GM19023 (cell line): ENCODE data around the gene ABCC3.

Experiments
- ATAC-seq: cut with Tn5 transposase; IDR thresholded peaks from one replicate; pipeline ENCODE4 v1.9.1; 2021; ENCODE audit warnings: mild to moderate bottlenecking, moderate library complexity; ENCODE audit not compliant: unreplicated experiment

Gene ABCC3, protein sequence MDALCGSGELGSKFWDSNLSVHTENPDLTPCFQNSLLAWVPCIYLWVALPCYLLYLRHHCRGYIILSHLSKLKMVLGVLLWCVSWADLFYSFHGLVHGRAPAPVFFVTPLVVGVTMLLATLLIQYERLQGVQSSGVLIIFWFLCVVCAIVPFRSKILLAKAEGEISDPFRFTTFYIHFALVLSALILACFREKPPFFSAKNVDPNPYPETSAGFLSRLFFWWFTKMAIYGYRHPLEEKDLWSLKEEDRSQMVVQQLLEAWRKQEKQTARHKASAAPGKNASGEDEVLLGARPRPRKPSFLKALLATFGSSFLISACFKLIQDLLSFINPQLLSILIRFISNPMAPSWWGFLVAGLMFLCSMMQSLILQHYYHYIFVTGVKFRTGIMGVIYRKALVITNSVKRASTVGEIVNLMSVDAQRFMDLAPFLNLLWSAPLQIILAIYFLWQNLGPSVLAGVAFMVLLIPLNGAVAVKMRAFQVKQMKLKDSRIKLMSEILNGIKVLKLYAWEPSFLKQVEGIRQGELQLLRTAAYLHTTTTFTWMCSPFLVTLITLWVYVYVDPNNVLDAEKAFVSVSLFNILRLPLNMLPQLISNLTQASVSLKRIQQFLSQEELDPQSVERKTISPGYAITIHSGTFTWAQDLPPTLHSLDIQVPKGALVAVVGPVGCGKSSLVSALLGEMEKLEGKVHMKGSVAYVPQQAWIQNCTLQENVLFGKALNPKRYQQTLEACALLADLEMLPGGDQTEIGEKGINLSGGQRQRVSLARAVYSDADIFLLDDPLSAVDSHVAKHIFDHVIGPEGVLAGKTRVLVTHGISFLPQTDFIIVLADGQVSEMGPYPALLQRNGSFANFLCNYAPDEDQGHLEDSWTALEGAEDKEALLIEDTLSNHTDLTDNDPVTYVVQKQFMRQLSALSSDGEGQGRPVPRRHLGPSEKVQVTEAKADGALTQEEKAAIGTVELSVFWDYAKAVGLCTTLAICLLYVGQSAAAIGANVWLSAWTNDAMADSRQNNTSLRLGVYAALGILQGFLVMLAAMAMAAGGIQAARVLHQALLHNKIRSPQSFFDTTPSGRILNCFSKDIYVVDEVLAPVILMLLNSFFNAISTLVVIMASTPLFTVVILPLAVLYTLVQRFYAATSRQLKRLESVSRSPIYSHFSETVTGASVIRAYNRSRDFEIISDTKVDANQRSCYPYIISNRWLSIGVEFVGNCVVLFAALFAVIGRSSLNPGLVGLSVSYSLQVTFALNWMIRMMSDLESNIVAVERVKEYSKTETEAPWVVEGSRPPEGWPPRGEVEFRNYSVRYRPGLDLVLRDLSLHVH (N-terminal part only)

DNA sequence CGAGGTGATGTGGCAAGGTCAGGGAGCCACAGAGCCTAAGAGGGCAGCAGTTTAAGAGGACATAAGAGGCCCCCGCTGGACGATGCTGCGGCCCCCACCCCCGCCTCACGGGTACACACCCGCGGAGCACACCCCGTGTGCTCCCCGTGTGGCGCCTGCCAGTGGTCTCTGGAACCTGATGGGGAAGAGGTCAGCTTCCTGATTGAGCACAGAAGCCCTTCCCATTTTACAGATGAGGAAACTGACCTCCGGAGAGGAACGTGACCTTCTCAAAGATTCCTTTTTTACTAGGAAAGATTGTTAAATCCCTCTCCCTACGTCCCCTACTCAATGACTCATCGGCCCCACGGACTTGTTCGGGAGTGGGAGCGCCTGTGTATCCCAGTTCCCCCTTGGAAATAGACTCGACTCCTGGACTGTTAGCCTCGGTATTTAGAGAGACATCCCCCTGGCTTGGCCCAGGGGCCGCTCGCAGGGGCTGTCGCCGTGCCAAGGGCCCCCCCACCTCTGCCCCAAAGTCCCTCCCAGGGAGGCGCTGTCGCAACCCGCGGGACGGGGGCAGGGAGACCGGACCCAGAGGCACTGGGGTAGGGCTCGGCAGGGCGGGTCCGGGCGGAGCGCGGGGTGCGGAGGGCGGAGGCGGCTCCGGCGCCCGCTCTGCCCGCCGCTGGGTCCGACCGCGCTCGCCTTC lies at the start of gene ABCC3:
ABCC3 (plus strand) TSS at position 658 of the 691 bp plus-strand sequence. CDS start 56 bp downstream, outside the sequence.
- no peak for ATAC-seq

DNA sequence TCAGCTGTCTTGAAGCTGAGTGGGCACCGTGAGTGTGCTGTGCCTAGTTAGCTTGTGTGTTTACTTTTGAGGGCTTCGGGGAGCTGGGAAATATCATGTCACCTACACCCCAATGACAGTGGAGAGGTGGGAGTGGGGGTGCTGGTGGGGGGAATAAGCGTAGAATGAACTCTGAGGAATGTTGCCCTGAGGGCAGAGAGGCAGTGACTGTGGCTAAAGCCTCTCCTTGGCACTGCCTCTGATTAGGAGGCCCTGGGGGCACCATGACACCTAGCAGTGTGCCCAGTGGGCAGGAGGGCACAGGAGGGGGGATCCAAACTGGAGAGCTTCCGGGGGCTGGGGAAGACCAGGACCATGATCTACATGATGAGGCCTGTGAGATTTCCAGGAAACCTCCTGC lies 49.3 kb upstream of the ABCC3 start:
- no peak for ATAC-seq

DNA sequence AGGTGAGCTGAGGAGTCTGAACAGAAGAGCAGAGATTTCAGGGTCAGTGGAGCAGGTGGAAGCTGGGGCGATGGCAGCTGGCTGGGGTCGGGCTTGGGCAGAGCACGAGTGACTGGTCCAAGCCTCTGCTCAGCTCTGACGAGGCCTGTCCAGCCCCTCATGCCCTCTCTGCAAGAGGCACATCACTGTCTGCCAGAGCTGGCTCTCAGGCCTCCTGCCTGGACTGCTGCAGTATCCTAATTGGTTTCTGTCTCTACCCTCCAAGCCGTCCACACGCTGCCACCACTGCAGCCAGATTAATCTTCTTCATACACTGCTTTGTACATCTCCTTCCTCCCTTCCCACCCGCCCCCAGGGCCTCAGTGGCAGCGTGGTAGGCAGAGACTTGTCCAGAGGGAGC lies 48.8 kb upstream of the ABCC3 start:
- no peak for ATAC-seq

DNA sequence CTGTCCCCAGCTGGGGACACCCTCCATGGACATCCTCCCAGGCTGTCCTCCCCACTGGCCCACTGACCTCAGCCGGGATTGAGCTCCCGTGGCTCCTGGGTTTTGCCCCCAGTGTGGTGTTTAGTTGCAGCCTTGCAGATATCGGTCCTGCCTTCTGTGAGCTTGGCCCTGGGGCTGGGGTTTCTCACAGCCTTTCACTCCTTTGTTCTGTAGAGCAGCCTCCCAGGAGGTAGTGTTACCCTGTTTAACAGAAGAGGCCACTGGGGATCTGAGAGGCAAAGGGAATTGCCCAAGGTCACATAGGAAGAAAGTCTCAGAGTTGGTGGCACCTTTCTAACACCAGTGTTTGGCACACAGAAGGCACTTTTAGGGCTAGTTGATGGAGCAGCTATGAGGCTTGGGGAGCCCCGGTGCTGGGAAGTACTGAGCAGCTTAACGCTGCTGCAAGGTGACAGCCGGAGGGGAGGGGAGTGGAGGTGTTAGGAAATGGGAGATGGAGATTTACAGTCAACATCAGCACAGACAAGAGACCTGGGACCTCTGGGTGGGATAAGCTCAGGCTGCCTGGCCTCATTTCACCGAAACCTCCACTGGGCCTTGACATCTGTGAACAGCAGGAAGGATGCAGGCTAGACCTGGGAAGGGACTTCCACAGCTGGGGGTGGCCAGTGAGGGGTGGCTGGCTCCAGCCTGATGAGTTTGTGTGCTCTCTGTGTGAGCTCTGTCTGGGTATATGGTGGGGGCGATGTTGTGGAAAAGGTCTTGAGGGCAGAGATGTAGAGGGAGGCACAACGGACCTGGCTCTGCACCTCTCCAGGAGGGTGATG lies 48.0 kb upstream of the ABCC3 start:
- ATAC-seq, result no peak

DNA sequence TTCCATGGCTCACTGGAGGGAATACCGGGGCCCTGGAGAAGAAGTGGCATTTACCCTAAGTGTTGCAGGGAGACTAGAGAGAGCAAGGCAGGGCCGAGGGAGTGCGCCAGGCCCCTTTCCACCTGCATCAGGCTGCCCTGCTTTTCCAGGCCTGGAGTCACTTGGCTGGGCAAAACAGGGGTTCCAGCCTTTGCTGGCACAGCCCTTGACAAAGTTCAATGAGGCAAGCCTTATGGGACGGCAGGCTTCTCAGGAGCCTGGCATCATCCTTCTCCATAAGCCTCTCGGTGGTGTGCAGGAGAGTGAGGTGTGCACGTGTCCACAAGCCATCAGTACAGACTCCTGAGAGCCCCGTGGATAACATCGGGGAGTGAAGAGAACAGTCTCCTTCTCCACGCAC lies 47.1 kb upstream of the ABCC3 start:
- ATAC-seq, result no peak

GRCh38 chr17:50588391-50589049 lies 46.2 kb upstream of the ABCC3 start:
- ATAC-seq, result no peak

DNA sequence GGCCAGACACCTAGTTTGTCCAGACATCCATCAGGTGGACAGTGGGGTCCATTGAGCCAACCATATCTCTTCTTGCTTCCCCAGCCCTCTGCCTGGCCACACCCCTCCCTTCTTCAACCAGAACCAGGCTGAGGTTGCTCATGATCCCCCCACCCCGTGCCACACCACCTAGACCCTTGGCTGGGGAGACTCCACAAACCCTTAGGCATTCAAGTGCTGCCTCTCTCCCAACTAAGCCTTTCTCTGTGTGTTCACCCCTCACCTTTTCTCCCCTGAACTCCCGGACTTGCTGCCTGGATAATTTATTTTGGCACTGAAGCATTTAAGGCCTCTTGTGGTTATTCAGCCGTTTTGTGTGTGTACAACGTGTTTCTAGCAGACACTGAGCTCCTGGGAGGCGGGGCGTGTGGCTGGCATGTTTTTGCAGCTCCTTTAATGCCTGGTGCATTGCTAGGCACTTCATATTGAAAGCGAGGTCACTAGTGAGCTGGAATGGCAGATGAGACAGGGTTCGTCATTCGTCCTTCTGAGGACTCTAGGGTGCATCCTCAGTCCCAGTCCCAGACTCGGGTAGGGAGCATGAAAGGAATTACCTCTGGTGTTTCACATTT lies 45.5 kb upstream of the ABCC3 start:
- ATAC-seq, result no peak

DNA sequence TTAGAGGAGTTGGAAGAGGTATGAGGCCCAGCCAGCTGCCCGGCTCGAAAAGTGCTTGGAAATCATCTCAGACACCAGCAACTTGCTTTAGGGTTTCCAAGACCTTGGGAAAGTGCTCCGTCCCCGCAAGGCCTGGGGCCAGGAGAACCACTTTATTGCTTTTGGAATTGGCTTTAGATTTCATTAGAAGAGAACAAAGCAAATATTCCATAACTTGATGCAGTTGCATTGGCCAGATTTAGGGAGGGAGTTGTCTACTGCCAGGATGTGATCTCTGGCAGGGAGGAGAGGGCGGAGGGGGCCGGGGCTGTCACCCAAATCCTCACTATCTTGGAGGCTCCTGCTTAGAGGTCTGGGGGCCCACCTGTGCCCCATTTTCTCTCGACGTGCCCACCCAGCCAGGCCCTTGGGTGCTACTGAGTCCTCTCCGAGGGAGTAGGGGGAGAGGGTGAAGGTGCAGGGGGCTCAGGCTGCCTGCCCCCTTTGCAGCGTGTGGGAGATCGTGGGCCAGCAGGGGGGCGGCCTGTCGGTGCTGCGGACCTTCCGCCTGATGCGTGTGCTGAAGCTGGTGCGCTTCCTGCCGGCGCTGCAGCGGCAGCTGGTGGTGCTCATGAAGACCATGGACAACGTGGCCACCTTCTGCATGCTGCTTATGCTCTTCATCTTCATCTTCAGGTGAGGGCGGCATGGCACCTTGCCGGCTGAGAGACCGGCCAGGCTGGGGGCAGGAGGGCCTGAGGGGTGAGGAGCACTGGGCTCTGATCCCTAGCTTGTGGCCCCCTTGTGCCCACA lies 43.5 kb upstream of the ABCC3 start:
- ATAC-seq, result no peak

- ATAC-seq, result no peak
Measured at GRCh38 chr17:50593321-50593720, 41.4 kb upstream of the ABCC3 start.

DNA sequence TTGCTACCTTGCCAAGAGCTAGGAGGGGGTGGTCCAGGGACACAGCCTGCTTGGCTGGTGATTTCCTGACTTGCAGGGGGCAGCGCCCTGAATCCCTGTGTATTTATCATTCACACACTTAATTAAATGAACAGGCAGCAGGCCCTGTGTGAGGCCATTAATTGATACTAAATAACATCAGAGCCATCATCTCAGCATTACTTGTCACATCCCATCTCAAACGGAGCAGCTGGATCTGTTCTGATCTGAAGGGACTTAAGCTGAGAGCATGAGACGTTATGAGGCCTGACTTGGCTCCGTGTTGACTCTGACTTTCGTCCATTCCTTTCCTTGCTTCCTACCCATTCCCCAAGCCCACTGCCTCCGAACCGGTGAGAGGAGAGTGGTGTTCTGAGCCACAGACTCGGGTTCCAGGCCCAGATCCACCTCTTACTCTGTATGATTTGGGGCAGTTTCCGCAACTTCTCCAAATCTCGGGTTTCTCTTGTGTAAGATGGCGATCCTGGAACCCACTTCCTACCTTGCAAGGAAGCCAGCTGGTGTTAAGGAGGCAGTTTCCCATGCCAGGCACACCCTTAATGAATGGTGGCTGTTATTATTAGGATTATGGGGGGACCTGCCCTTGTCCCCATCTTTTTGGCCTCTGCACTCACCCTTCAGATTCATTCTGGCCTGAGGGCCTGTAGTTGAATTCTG lies 40.4 kb upstream of the ABCC3 start:
- no peak for ATAC-seq

DNA sequence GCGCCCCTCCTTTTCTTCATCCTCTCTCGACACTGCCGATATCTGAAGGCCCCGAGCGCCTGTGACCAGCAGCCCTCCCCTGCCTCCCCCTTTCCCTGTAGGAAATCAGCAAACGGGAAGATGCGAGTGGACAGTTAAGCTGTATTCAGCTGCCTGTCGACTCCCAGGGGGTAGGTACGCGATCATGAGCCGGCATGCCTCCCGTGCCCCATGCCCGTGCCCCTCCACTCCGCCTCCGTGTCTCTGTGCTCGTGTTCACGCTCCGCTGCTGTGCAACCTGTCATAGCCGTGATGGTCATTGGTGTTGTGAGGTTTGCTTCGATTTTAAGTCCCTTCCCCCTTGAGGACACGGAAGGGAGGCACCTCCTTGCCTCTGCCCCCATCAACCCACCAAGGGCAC lies 39.8 kb upstream of the ABCC3 start:
- no peak for ATAC-seq

- no peak for ATAC-seq
Measured at GRCh38 chr17:50596191-50597037, 38.3 kb upstream of the ABCC3 start.

- ATAC-seq, result no peak
Measured at GRCh38 chr17:50598487-50598886, 36.2 kb upstream of the ABCC3 start.

GRCh38 chr17:50599606-50600005 lies 35.1 kb upstream of the ABCC3 start:
- no peak for ATAC-seq

GRCh38 chr17:50601823-50602375 lies 32.8 kb upstream of the ABCC3 start:
- no peak for ATAC-seq

GRCh38 chr17:50602836-50603235 lies 31.8 kb upstream of the ABCC3 start:
- ATAC-seq, result no peak
